Measurements from ENCODE around the gene ZNF691.
"Not testable (repeated sequence)": the region's sequence is repeated elsewhere in the genome, so short reads cannot be mapped to it uniquely, and the experiment has no call there.

ZNF691 gene

GRCh38 chr1:42888013-42888633 lies 41.7 kb downstream of the ZNF691 start:
- no peak for DNase-seq (ENCODE audit: low spot score)
- no peaks in the 10 kb centered on the region for H3K36me3 Mint-ChIP-seq (ENCODE audit: low read depth)
- H3K27me3 Mint-ChIP-seq (ENCODE audit: low read depth), result peaks cover 9% of the 10 kb centered on the region
- no peaks in the 10 kb centered on the region for H3K9me3 Mint-ChIP-seq
- no peak overlapping the region for H3K4me3 Mint-ChIP-seq
- peaks cover 3% of the 10 kb centered on the region for H3K4me1 Mint-ChIP-seq (ENCODE audit: low read depth)
- no peak overlapping the region for H3K27ac Mint-ChIP-seq

- Mint-ChIP-seq H3K4me3 (no peak overlapping the region), H3K27me3 (ENCODE audit: low read depth) (peaks cover 9% of the 10 kb centered on the region), H3K4me1 (ENCODE audit: low read depth) (peaks cover 3% of the 10 kb centered on the region), H3K9me3 (no peaks in the 10 kb centered on the region), H3K27ac (no peak overlapping the region), H3K36me3 (ENCODE audit: low read depth) (no peaks in the 10 kb centered on the region)
- no peak for DNase-seq (ENCODE audit: low spot score)
These were observed 42.9 kb downstream of the ZNF691 start for GRCh38 chr1:42889264-42889663.

GRCh38 chr1:42891465-42892138 lies 45.2 kb downstream of the ZNF691 start:
- H3K27ac Mint-ChIP-seq, result no peak overlapping the region
- no peaks in the 10 kb centered on the region for H3K9me3 Mint-ChIP-seq
- H3K27me3 Mint-ChIP-seq (ENCODE audit: low read depth), result peaks cover 22% of the 10 kb centered on the region
- H3K4me3 Mint-ChIP-seq, result no peak overlapping the region
- DNase-seq (ENCODE audit: low spot score), result no peak
- H3K4me1 Mint-ChIP-seq (ENCODE audit: low read depth), result peaks cover 3% of the 10 kb centered on the region
- H3K36me3 Mint-ChIP-seq (ENCODE audit: low read depth), result no peaks in the 10 kb centered on the region

GRCh38 chr1:42899960-42900359 lies 53.5 kb downstream of the ZNF691 start:
- H3K4me3 Mint-ChIP-seq; H3K36me3 Mint-ChIP-seq (ENCODE audit: low read depth); H3K4me1 Mint-ChIP-seq (ENCODE audit: low read depth); H3K9me3 Mint-ChIP-seq; DNase-seq (ENCODE audit: low spot score); H3K27ac Mint-ChIP-seq: not testable (repeated sequence)
- H3K27me3 Mint-ChIP-seq (ENCODE audit: low read depth), result peaks cover 40% of the 10 kb centered on the region

Measured in T-helper 2 cell treated with Interferon-gamma antibody and Interleukin-4, amounts not matched to agents 5 μg/mL and 100 μg/mL, for 36 hours (primary cell).